Measurements from ENCODE around the gene SAP30BP. TPM values are rescaled to one million over a fixed set of nuclear protein-coding genes. Genes with fewer than 3 reads are reported as not detected.

The SAP30BP gene
- total and polyA plus RNA-seq, 2 of the 13 experiments (the other 11 are each of a cell fraction or from before 2014, with no cell fraction given), result 67.7 to 99.4 TPM

- TF ChIP-seq, protein P1, sequence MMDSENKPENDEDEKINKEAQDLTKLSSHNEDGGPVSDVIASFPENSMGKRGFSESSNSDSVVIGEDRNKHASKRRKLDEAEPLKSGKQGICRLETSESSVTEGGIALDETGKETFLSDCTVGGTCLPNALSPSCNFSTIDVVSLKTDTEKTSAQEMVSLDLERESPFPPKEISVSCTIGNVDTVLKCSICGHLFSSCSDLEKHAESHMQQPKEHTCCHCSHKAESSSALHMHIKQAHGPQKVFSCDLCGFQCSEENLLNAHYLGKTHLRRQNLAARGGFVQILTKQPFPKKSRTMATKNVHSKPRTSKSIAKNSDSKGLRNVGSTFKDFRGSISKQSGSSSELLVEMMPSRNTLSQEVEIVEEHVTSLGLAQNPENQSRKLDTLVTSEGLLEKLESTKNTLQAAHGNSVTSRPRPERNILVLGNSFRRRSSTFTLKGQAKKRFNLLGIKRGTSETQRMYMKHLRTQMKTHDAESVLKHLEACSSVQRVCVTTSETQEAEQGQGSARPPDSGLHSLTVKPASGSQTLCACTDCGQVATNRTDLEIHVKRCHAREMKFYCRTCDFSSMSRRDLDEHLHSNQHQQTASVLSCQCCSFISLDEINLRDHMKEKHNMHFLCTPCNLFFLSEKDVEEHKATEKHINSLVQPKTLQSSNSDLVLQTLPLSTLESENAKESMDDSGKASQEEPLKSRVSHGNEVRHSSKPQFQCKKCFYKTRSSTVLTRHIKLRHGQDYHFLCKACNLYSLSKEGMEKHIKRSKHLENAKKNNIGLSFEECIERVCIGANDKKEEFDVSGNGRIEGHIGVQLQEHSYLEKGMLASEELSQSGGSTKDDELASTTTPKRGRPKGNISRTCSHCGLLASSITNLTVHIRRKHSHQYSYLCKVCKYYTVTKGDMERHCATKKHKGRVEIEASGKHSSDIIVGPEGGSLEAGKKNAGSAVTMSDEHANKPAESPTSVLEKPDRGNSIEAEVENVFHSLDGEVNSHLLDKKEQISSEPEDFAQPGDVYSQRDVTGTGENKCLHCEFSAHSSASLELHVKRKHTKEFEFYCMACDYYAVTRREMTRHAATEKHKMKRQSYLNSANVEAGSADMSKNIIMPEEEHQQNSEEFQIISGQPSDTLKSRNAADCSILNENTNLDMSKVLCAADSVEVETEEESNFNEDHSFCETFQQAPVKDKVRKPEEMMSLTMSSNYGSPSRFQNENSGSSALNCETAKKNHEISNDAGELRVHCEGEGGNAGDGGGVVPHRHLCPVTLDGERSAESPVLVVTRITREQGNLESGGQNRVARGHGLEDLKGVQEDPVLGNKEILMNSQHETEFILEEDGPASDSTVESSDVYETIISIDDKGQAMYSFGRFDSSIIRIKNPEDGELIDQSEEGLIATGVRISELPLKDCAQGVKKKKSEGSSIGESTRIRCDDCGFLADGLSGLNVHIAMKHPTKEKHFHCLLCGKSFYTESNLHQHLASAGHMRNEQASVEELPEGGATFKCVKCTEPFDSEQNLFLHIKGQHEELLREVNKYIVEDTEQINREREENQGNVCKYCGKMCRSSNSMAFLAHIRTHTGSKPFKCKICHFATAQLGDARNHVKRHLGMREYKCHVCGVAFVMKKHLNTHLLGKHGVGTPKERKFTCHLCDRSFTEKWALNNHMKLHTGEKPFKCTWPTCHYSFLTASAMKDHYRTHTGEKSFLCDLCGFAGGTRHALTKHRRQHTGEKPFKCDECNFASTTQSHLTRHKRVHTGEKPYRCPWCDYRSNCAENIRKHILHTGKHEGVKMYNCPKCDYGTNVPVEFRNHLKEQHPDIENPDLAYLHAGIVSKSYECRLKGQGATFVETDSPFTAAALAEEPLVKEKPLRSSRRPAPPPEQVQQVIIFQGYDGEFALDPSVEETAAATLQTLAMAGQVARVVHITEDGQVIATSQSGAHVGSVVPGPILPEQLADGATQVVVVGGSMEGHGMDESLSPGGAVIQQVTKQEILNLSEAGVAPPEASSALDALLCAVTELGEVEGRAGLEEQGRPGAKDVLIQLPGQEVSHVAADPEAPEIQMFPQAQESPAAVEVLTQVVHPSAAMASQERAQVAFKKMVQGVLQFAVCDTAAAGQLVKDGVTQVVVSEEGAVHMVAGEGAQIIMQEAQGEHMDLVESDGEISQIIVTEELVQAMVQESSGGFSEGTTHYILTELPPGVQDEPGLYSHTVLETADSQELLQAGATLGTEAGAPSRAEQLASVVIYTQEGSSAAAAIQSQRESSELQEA (CRISPR knock-in tag; IDR thresholded peaks at IDR 0.05; ENCODE audit: not compliant biosample characterization), result peak; percentile 84
- TF ChIP-seq PHB2 (IDR thresholded peaks at IDR 0.05; ENCODE audit: partially characterized antibody), result no peak
- TF ChIP-seq MIXL1 (CRISPR knock-in tag; IDR thresholded peaks at IDR 0.05), result 0 out of 2 replicates have a peak, but pooled peaks have one; percentile 30
- no peak for TF ChIP-seq ZNF335 (CRISPR knock-in tag; IDR thresholded peaks at IDR 0.05)
- TF ChIP-seq ZSCAN9 (CRISPR knock-in tag; IDR thresholded peaks at IDR 0.05; ENCODE audit: borderline replicate concordance), result peak; percentile 76; the same call in 1 of the 2 replicates
- peak; percentile 74 for TF ChIP-seq ZNF609 (CRISPR knock-in tag; IDR thresholded peaks at IDR 0.05; ENCODE audit: borderline replicate concordance)
- TF ChIP-seq ZNF317 (CRISPR knock-in tag; IDR thresholded peaks at IDR 0.05), result peak; percentile 64
- TF ChIP-seq TBP (CRISPR knock-in tag; IDR thresholded peaks at IDR 0.05), result no peak
- TF ChIP-seq, protein P2, sequence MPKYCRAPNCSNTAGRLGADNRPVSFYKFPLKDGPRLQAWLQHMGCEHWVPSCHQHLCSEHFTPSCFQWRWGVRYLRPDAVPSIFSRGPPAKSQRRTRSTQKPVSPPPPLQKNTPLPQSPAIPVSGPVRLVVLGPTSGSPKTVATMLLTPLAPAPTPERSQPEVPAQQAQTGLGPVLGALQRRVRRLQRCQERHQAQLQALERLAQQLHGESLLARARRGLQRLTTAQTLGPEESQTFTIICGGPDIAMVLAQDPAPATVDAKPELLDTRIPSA (CRISPR knock-in tag; IDR thresholded peaks at IDR 0.05; ENCODE audit: borderline replicate concordance), result no peak
- no peak for TF ChIP-seq SCMH1 (CRISPR knock-in tag; IDR thresholded peaks at IDR 0.05; ENCODE audit: borderline replicate concordance)
- peak; percentile 55; the same call in 1 of the 2 replicates for TF ChIP-seq ZNF598 (CRISPR knock-in tag; IDR thresholded peaks at IDR 0.05; ENCODE audit: borderline replicate concordance)
- TF ChIP-seq, protein P3, sequence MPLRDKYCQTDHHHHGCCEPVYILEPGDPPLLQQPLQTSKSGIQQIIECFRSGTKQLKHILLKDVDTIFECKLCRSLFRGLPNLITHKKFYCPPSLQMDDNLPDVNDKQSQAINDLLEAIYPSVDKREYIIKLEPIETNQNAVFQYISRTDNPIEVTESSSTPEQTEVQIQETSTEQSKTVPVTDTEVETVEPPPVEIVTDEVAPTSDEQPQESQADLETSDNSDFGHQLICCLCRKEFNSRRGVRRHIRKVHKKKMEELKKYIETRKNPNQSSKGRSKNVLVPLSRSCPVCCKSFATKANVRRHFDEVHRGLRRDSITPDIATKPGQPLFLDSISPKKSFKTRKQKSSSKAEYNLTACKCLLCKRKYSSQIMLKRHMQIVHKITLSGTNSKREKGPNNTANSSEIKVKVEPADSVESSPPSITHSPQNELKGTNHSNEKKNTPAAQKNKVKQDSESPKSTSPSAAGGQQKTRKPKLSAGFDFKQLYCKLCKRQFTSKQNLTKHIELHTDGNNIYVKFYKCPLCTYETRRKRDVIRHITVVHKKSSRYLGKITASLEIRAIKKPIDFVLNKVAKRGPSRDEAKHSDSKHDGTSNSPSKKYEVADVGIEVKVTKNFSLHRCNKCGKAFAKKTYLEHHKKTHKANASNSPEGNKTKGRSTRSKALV (CRISPR knock-in tag; IDR thresholded peaks at IDR 0.05), result no peak
These were observed 87.5 kb downstream of the SAP30BP start (continued) for GRCh38 chr17:75754378-75755204.
